GM23248 (cell line): ENCODE measurements around the gene MACIR.

Experiments used
- EZH2 ChIP-seq: fragments of 200-600 bp; sonication (generic); IDR thresholded peaks from 2 replicates; pipeline ENCODE4 v1.6.1; 2018; ENCODE audit warnings: antibody characterized with exemption, mild to moderate bottlenecking; ENCODE audit not compliant: insufficient read depth, poor library complexity, severe bottlenecking
- EZH2phosphoT487 ChIP-seq: fragments of 200-600 bp; sonication (generic); IDR thresholded peaks from 2 replicates; pipeline ENCODE4 v1.6.1; 2018; ENCODE audit warnings: antibody characterized with exemption, moderate library complexity, mild to moderate bottlenecking, low read depth; ENCODE audit not compliant: insufficient read depth

DNA sequence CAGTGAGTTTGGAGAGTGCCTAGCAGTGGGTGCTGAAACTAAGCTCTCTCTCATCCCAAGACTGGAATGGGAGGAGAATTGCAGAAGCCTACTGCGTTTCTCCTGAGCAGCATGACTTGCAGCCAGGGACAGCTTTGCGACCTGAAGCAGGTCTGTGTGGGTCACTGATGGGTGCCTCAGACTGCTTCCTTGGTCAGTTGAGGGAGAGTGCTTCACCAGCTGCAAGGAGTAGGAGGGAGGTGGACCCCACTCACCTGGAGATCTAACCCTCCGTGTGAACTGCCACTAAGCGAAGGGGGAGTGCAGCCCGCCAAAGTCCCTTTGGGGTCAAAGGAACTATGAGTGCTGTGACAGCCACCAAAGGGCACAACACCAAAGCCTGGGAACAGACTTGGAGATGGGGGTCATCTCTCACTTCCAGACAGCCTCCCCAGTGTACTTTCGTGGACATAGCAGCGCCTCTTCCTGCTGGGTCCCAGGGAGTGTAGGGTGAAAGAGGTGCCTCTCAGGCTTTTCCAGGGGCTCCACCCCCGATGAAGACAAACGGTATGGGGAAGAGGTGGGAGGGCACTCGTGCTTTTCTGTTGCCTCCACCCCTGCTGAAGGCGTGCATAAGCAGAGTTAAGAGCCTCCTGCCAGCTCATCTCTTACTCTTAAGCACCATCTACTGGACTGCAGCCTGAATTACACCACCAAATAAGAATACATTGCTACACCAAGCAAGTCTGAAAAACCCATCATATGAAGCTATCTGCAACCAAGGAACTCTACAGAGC lies 34.3 kb upstream of the MACIR start:
- TF ChIP-seq EZH2phosphoT487 (no peak), EZH2 (no peak)
